HUES64 (cell line): ENCODE measurements around the gene PPM1J.

Experiments
- H3K27ac ChIP-seq: 2 replicates; pipeline ENCODE4 v1.7.0; 2013; ENCODE audit warnings: low read depth, low read length, inconsistent platforms
- H3K27me3 ChIP-seq: 2 replicates; pipeline ENCODE4 v1.6.1; 2013; ENCODE audit warnings: mild to moderate bottlenecking, low read length; ENCODE audit not compliant: insufficient read depth
- H3K36me3 ChIP-seq: 2 replicates; pipeline ENCODE4 v1.6.1; 2013; ENCODE audit warnings: mild to moderate bottlenecking, low read length; ENCODE audit not compliant: insufficient read depth
- H3K4me1 ChIP-seq: 2 replicates; pipeline ENCODE4 v1.6.1; 2013; ENCODE audit warnings: mild to moderate bottlenecking, low read length, moderate library complexity; ENCODE audit not compliant: insufficient read depth
- H3K4me3 ChIP-seq: 2 replicates; pipeline ENCODE4 v1.5.1; 2013; ENCODE audit warnings: mild to moderate bottlenecking, low read length, moderate library complexity
- H3K9ac ChIP-seq: 2 replicates; pipeline ENCODE4 v1.6.1; 2013; ENCODE audit warnings: mild to moderate bottlenecking, low read depth, low read length
- H3K9me3 ChIP-seq: 2 replicates; pipeline ENCODE4 v1.6.1; 2013; ENCODE audit warnings: low read depth, low read length; ENCODE audit not compliant: insufficient read depth
- WGBS: fragments of 150-250, 120-280 bp; methylation state at CpG from one replicate; pipeline ENCODE4 v1.1.7; 2013; ENCODE audit warnings: missing lambda C conversion rate; 5-methylcytosine and 5-hydroxymethylcytosine counted together

Gene PPM1J

GRCh38 chr1:112665857-112666256 lies 49.3 kb downstream of the PPM1J start:
- Histone ChIP-seq H3K9me3 (no peaks in the 10 kb centered on the region), H3K36me3 (peaks cover 95% of the 10 kb centered on the region)
- 93% methylated on average over 3 of the region's 3 CpGs for WGBS

More at GRCh38 chr1:112665857-112666256, 49.3 kb downstream of the PPM1J start:
- H3K4me3 ChIP-seq = no peak overlapping the region
- no peak overlapping the region for H3K27ac ChIP-seq
- H3K9ac ChIP-seq = no peak overlapping the region
- peaks cover under 1% of the 10 kb centered on the region; the same call in 1 of the 2 replicates for H3K4me1 ChIP-seq
- H3K27me3 ChIP-seq = no peaks in the 10 kb centered on the region
